H9 (cell line): ENCODE measurements around the gene TTC9B. TPM values are rescaled to one million over a fixed set of nuclear protein-coding genes. Genes with fewer than 3 reads are reported as not detected.

Experiments used
- DNase-seq: peaks from one replicate; pipeline ENCODE4 v3.0.0-alpha.2; 2017
- H2AFZ ChIP-seq: one replicate; pipeline ENCODE4 v1.6.1; 2013; ENCODE audit warnings: mild to moderate bottlenecking, low read length, control low read depth, moderate library complexity
- H2AK5ac ChIP-seq: 2 replicates; pipeline ENCODE4 v1.6.1; 2013; ENCODE audit warnings: low read length, control low read depth, mixed read lengths; ENCODE audit not compliant: insufficient read length
- H2BK120ac ChIP-seq: one replicate; pipeline ENCODE4 v1.6.1; 2013; ENCODE audit warnings: low read depth, mild to moderate bottlenecking, low read length, control low read depth, inconsistent platforms; ENCODE audit not compliant: poor library complexity, severe bottlenecking
- H2BK12ac ChIP-seq: 2 replicates; pipeline ENCODE4 v1.6.1; 2013; ENCODE audit warnings: low read length, control low read depth, mixed read lengths, low read depth; ENCODE audit not compliant: insufficient read length
- H2BK15ac ChIP-seq: 2 replicates; pipeline ENCODE4 v1.6.1; 2013; ENCODE audit warnings: low read depth, low read length, control low read depth
- H2BK20ac ChIP-seq: one replicate; pipeline ENCODE4 v1.6.1; 2013; ENCODE audit warnings: low read depth, mild to moderate bottlenecking, low read length, control low read depth, inconsistent platforms; ENCODE audit not compliant: poor library complexity, severe bottlenecking
- H2BK5ac ChIP-seq: 2 replicates; pipeline ENCODE4 v1.6.1; 2013; ENCODE audit warnings: low read length, control low read depth, mixed read lengths; ENCODE audit not compliant: insufficient read length
- H3K14ac ChIP-seq: 2 replicates; pipeline ENCODE4 v1.6.1; 2013; ENCODE audit warnings: low read length, control low read depth; ENCODE audit not compliant: insufficient read depth
- H3K18ac ChIP-seq: 2 replicates; pipeline ENCODE4 v1.6.1; 2013; ENCODE audit warnings: low read depth, mild to moderate bottlenecking, mixed read lengths, low read length, control low read depth; ENCODE audit not compliant: insufficient read length
- H3K23ac ChIP-seq: 2 replicates; pipeline ENCODE4 v1.6.1; 2013; ENCODE audit warnings: low read length, control low read depth, mixed read lengths, low read depth; ENCODE audit not compliant: insufficient read length
- H3K23me2 ChIP-seq: 2 replicates; pipeline ENCODE4 v1.6.1; 2013; ENCODE audit warnings: low read depth, mild to moderate bottlenecking, mixed read lengths, low read length, control low read depth; ENCODE audit not compliant: insufficient read length, poor library complexity, severe bottlenecking
- H3K27ac ChIP-seq: 2 replicates; pipeline ENCODE4 v1.5.1; 2013; ENCODE audit warnings: low read length, control low read depth, mixed read lengths, low read depth; ENCODE audit not compliant: insufficient read length
- H3K27me3 ChIP-seq: 2 replicates; pipeline ENCODE4 v1.6.1; 2013; ENCODE audit warnings: low read length, control low read depth, inconsistent platforms; ENCODE audit not compliant: insufficient read depth
- H3K4ac ChIP-seq: 2 replicates; pipeline ENCODE4 v1.6.1; 2013; ENCODE audit warnings: low read depth, mild to moderate bottlenecking, control low read depth, inconsistent platforms, low read length, moderate library complexity
- H3K4me1 ChIP-seq: 2 replicates; pipeline ENCODE4 v1.6.1; 2013; ENCODE audit warnings: low read length, control low read depth, inconsistent platforms; ENCODE audit not compliant: insufficient read depth
- H3K4me2 ChIP-seq: 2 replicates; pipeline ENCODE4 v1.6.1; 2013; ENCODE audit warnings: low read length, control low read depth, mixed read lengths; ENCODE audit not compliant: insufficient read length, insufficient read depth
- H3K56ac ChIP-seq: 2 replicates; pipeline ENCODE4 v1.6.1; 2013; ENCODE audit warnings: low read depth, mild to moderate bottlenecking, mixed read lengths, low read length, control low read depth; ENCODE audit not compliant: insufficient read length
- H3K79me1 ChIP-seq: 2 replicates; pipeline ENCODE4 v1.6.1; 2013; ENCODE audit warnings: low read depth, mild to moderate bottlenecking, moderate library complexity, low read length, control low read depth, inconsistent platforms; ENCODE audit not compliant: insufficient read depth, poor library complexity, severe bottlenecking
- H3K79me2 ChIP-seq: 2 replicates; pipeline ENCODE4 v1.6.1; 2013; ENCODE audit warnings: low read length, control low read depth, inconsistent platforms; ENCODE audit not compliant: insufficient read depth
- H3K9ac ChIP-seq: 2 replicates; pipeline ENCODE4 v1.6.1; 2013; ENCODE audit warnings: low read length, control low read depth, mixed read lengths; ENCODE audit not compliant: insufficient read length; ENCODE audit errors: extremely low read depth
- H3K9me3 ChIP-seq: one replicate; pipeline ENCODE4 v1.6.1; 2013; ENCODE audit warnings: low read depth, low read length, inconsistent platforms; ENCODE audit not compliant: control insufficient read depth
- H3T11ph ChIP-seq: one replicate; pipeline ENCODE4 v1.6.1; 2013; ENCODE audit warnings: mild to moderate bottlenecking, low read length, control low read depth, inconsistent platforms
- H4K20me1 ChIP-seq: one replicate; pipeline ENCODE4 v1.6.1; 2013; ENCODE audit not compliant: control insufficient read depth, insufficient read length, insufficient read depth
- H4K5ac ChIP-seq: 2 replicates; pipeline ENCODE4 v1.6.1; 2013; ENCODE audit warnings: low read depth, mild to moderate bottlenecking, mixed read lengths, low read length, control low read depth; ENCODE audit not compliant: insufficient read length
- H4K8ac ChIP-seq: replicated peaks from 2 replicates; pipeline ENCODE4 v1.6.1; 2013; ENCODE audit warnings: low read length, control low read depth, mixed read lengths, low read depth; ENCODE audit not compliant: insufficient read length
- H4K91ac ChIP-seq: 2 replicates; pipeline ENCODE4 v1.6.1; 2013; ENCODE audit warnings: low read depth, mild to moderate bottlenecking, moderate library complexity, mixed read lengths, low read length, control low read depth; ENCODE audit not compliant: insufficient read length
- H3K27ac Mint-ChIP-seq, 3 experiments: 2 replicates in 2 of 3; 3 replicates in 1 of 3; pipeline ENCODE4 v1.8.0; 2020 to 2021; ENCODE audit warnings: mixed read lengths in 3 of 3, mild to moderate bottlenecking in 1 of 3, moderate library complexity in 1 of 3
- H3K27me3 Mint-ChIP-seq: 2 replicates; pipeline ENCODE4 v1.8.0; 2021; ENCODE audit warnings: low read depth, mild to moderate bottlenecking, moderate library complexity, mixed read lengths
- H3K36me3 Mint-ChIP-seq, 3 experiments: 2 replicates in 2 of 3; 3 replicates in 1 of 3; pipeline ENCODE4 v1.8.0; 2020 to 2021; ENCODE audit warnings: low read depth in 3 of 3, mixed read lengths in 3 of 3; ENCODE audit not compliant: insufficient read depth in 1 of 3
- H3K4me1 Mint-ChIP-seq, 2 experiments: 2 replicates each; pipeline ENCODE4 v1.8.0; 2020; ENCODE audit warnings: mixed read lengths in 2 of 2
- H3K4me3 Mint-ChIP-seq, 2 experiments: 2 replicates in 1 of 2; 3 replicates in 1 of 2; pipeline ENCODE4 v1.8.0; 2020 to 2021; ENCODE audit warnings: mild to moderate bottlenecking in 2 of 2, mixed read lengths in 2 of 2, moderate library complexity in 1 of 2
- H3K9me3 Mint-ChIP-seq, 2 experiments: 2 replicates in 1 of 2; 3 replicates in 1 of 2; pipeline ENCODE4 v1.8.0; 2020; ENCODE audit warnings: mild to moderate bottlenecking in 2 of 2, mixed read lengths in 2 of 2, moderate library complexity in 1 of 2
- CTCF ChIP-seq: fragments of 200-600 bp; sonication (generic); conservative IDR thresholded peaks from 3 replicates; pipeline ENCODE4 v1.8.0; 2021; ENCODE audit warnings: antibody characterized with exemption, mild to moderate bottlenecking
- WGBS: extraction: QIAGEN DNeasy Blood & Tissue Kit; methylation state at CpG from one replicate; pipeline ENCODE4 v1.1.7; 2013; ENCODE audit warnings: missing lambda C conversion rate, low lambda C conversion rate, mixed read lengths; ENCODE audit not compliant: insufficient read length; ENCODE audit errors: extremely low coverage; 5-methylcytosine and 5-hydroxymethylcytosine counted together
- total RNA-seq: library from RNA; stranded (reverse); gene quantifications from 2 replicates; pipeline ENCODE4 v1.2.1, GENCODE V29; 2021

Gene TTC9B
- total RNA-seq, 1 experiment from 2014 or later, result 0.15 TPM

- Mint-ChIP-seq H3K36me3 (peaks cover 7 to 58% (median 49%) of the 10 kb centered on the region in 3 experiments; a peak in 6 of 7 replicates), H3K9me3 (no peaks in the 10 kb centered on the region), H3K4me3 (no peak overlapping the region), H3K27ac (no peak overlapping the region), H3K4me1 (no peaks in the 10 kb centered on the region), H3K27me3 (no peaks in the 10 kb centered on the region)
- no peaks in the 10 kb centered on the region for H3K4me1 ChIP-seq
- no peak overlapping the region for H3K27ac ChIP-seq
- H3K27me3 ChIP-seq, result no peaks in the 10 kb centered on the region
- H3K4ac ChIP-seq, result no peak overlapping the region
- H4K5ac ChIP-seq, result no peak overlapping the region
- no peak overlapping the region for H3K56ac ChIP-seq
- no peak overlapping the region for H2AK5ac ChIP-seq
- H3K23ac ChIP-seq, result no peak overlapping the region
- no peak overlapping the region for H2BK20ac ChIP-seq
- H4K8ac ChIP-seq, result no peak overlapping the region
- no peak overlapping the region for H2BK5ac ChIP-seq
- no peak overlapping the region for H2AFZ ChIP-seq
- no peaks in the 10 kb centered on the region for H3K79me1 ChIP-seq
- no CpG with 5 or more reads among the region's 9 CpGs for WGBS
- no peak for DNase-seq
- no peak overlapping the region for H2BK120ac ChIP-seq
- no peaks in the 10 kb centered on the region for H4K20me1 ChIP-seq
- no peak for TF ChIP-seq CTCF
- no peaks in the 10 kb centered on the region for H3K23me2 ChIP-seq
- no peak overlapping the region for H4K91ac ChIP-seq
- H3K14ac ChIP-seq, result no peak overlapping the region
- H2BK15ac ChIP-seq, result no peak overlapping the region
- no peak overlapping the region for H2BK12ac ChIP-seq
- H3K4me2 ChIP-seq, result no peak overlapping the region
- no peak overlapping the region for H3K9ac ChIP-seq
- H3K18ac ChIP-seq, result no peak overlapping the region
- H3K79me2 ChIP-seq, result no peaks in the 10 kb centered on the region
- H3K9me3 ChIP-seq, result no peaks in the 10 kb centered on the region
- H3T11ph ChIP-seq, result no peak overlapping the region
Observed at GRCh38 chr19:40238775-40239174, 20.6 kb upstream of the TTC9B start.
